ENCODE results near the gene PRIMA1. TPM values are rescaled to one million over a fixed set of nuclear protein-coding genes. Genes with fewer than 3 reads are reported as not detected.

The PRIMA1 gene
- total RNA-seq, 1 experiment from 2014 or later: 2.3 TPM

- Mint-ChIP-seq H3K36me3 (ENCODE audit: insufficient read depth in 1 of 3, low read depth in 3 of 3) (no peaks in the 10 kb centered on the region; a peak in 1 of 7 replicates), H3K27me3 (ENCODE audit: low read depth) (peaks cover 6% of the 10 kb centered on the region), H3K9me3 (no peaks in the 10 kb centered on the region), H3K27ac (no peak overlapping the region), H3K4me3 (no peak overlapping the region), H3K4me1 (peaks cover 5 to 16% of the 10 kb centered on the region in 2 experiments)
- Histone ChIP-seq H3K79me2 (ENCODE audit: insufficient read depth, low read length) (no peaks in the 10 kb centered on the region), H2BK15ac (ENCODE audit: low read depth, low read length) (no peak overlapping the region), H3K9me3 (ENCODE audit: control insufficient read depth, low read depth, low read length) (no peaks in the 10 kb centered on the region), H3K23me2 (ENCODE audit: insufficient read length, low read depth, low read length, poor library complexity, severe bottlenecking) (no peaks in the 10 kb centered on the region), H3K56ac (ENCODE audit: insufficient read length, low read depth, low read length) (no peak overlapping the region), H2BK12ac (ENCODE audit: insufficient read length, low read depth, low read length) (no peak overlapping the region), H4K5ac (ENCODE audit: insufficient read length, low read depth, low read length) (no peak overlapping the region), H3K27me3 (ENCODE audit: insufficient read depth, low read length) (no peaks in the 10 kb centered on the region), H3K23ac (ENCODE audit: insufficient read length, low read depth, low read length) (no peak overlapping the region), H3T11ph (ENCODE audit: low read length) (no peak overlapping the region), H4K8ac (replicated peaks; ENCODE audit: insufficient read length, low read depth, low read length) (no peak overlapping the region), H3K4me1 (ENCODE audit: insufficient read depth, low read length) (peaks cover under 1% of the 10 kb centered on the region; the same call in 1 of the 2 replicates), H2AK5ac (ENCODE audit: insufficient read length, low read length) (no peak overlapping the region), H3K9ac (ENCODE audit: extremely low read depth, insufficient read length, low read length) (no peak overlapping the region), H2BK20ac (ENCODE audit: low read depth, low read length, poor library complexity, severe bottlenecking) (no peak overlapping the region), H3K18ac (ENCODE audit: insufficient read length, low read depth, low read length) (no peak overlapping the region), H2BK120ac (ENCODE audit: low read depth, low read length, poor library complexity, severe bottlenecking) (no peak overlapping the region), H3K27ac (ENCODE audit: insufficient read length, low read depth, low read length) (no peak overlapping the region), H2AFZ (ENCODE audit: low read length) (no peak overlapping the region), H4K91ac (ENCODE audit: insufficient read length, low read depth, low read length) (no peak overlapping the region), H3K14ac (ENCODE audit: insufficient read depth, low read length) (no peak overlapping the region), H3K4ac (ENCODE audit: low read depth, low read length) (no peak overlapping the region), H4K20me1 (ENCODE audit: control insufficient read depth, insufficient read depth, insufficient read length) (no peaks in the 10 kb centered on the region), H2BK5ac (ENCODE audit: insufficient read length, low read length) (no peak overlapping the region), H3K4me2 (ENCODE audit: insufficient read depth, insufficient read length, low read length) (no peak overlapping the region), H3K79me1 (ENCODE audit: insufficient read depth, low read depth, low read length, poor library complexity, severe bottlenecking) (no peaks in the 10 kb centered on the region)
- no CpG with 5 or more reads among the region's 9 CpGs for WGBS (ENCODE audit: extremely low coverage, insufficient read length, low lambda C conversion rate)
- DNase-seq: no peak
- TF ChIP-seq CTCF (conservative IDR thresholded peaks at IDR 0.05): no peak
These were observed 46.5 kb upstream of the PRIMA1 start for GRCh38 chr14:93834699-93835371.

Measured in H9 (cell line).